Measurements from ENCODE around the gene BRD1.

- TF ChIP-seq POLR2AphosphoS5 (IDR thresholded peaks at IDR 0.05) (peak in 2 of 4 donors; percentile 23 to 62), POLR2A (IDR thresholded peaks at IDR 0.05) (no peak), EP300 (IDR thresholded peaks at IDR 0.05) (no peak)
- TF ChIP-seq, protein P1, sequence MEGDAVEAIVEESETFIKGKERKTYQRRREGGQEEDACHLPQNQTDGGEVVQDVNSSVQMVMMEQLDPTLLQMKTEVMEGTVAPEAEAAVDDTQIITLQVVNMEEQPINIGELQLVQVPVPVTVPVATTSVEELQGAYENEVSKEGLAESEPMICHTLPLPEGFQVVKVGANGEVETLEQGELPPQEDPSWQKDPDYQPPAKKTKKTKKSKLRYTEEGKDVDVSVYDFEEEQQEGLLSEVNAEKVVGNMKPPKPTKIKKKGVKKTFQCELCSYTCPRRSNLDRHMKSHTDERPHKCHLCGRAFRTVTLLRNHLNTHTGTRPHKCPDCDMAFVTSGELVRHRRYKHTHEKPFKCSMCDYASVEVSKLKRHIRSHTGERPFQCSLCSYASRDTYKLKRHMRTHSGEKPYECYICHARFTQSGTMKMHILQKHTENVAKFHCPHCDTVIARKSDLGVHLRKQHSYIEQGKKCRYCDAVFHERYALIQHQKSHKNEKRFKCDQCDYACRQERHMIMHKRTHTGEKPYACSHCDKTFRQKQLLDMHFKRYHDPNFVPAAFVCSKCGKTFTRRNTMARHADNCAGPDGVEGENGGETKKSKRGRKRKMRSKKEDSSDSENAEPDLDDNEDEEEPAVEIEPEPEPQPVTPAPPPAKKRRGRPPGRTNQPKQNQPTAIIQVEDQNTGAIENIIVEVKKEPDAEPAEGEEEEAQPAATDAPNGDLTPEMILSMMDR (IDR thresholded peaks at IDR 0.05), result no peak
Observed at GRCh38 chr22:49810363-49811019, 17.2 kb downstream of the BRD1 start.

Measured in sigmoid colon (tissue), 4 donors.